RWPE2 (cell line): ENCODE data around the gene PCA3.

Experiments
- ATAC-seq: fragments of 200-7000 bp; cut with Tn5 transposase; 3 replicates; pipeline ENCODE4 v1.9.1; 2021; ENCODE audit warnings: low read depth
- DNase-seq: peaks from one replicate; pipeline ENCODE4 v3.0.0-alpha.2; 2020; ENCODE audit warnings: low spot score
- H3K27ac ChIP-seq: fragments of 450-650 bp; 2 replicates; pipeline ENCODE4 v1.5.1; 2017; ENCODE audit warnings: mild to moderate bottlenecking; ENCODE audit not compliant: poor library complexity, severe bottlenecking
- H3K27me3 ChIP-seq: fragments of 250-450 bp; sonication (Bioruptor Pico); 2 replicates; pipeline ENCODE4 v1.5.1; 2021; ENCODE audit warnings: mild to moderate bottlenecking, moderate library complexity; ENCODE audit not compliant: insufficient read depth, poor library complexity, severe bottlenecking
- H3K36me3 ChIP-seq: fragments of 250-450 bp; sonication (Bioruptor Pico); 2 replicates; pipeline ENCODE4 v1.5.1; 2020; ENCODE audit warnings: low read depth, mild to moderate bottlenecking, moderate library complexity
- H3K4me1 ChIP-seq: fragments of 250-450 bp; sonication (Bioruptor Pico); 2 replicates; pipeline ENCODE4 v1.5.1; 2021; ENCODE audit warnings: mild to moderate bottlenecking, moderate library complexity; ENCODE audit not compliant: insufficient read depth, poor library complexity, severe bottlenecking
- H3K4me3 ChIP-seq: fragments of 250-450 bp; sonication (Bioruptor Pico); 2 replicates; pipeline ENCODE4 v1.5.1; 2021; ENCODE audit warnings: mild to moderate bottlenecking, moderate library complexity; ENCODE audit not compliant: severe bottlenecking
- H3K9me3 ChIP-seq: fragments of 250-450 bp; sonication (Bioruptor Pico); 2 replicates; pipeline ENCODE4 v1.5.1; 2021; ENCODE audit warnings: mild to moderate bottlenecking, moderate library complexity; ENCODE audit not compliant: severe bottlenecking
- CTCF ChIP-seq: fragments of 450-650 bp; IDR thresholded peaks from one replicate; pipeline ENCODE4 v1.5.1; 2017; ENCODE audit warnings: mild to moderate bottlenecking, moderate library complexity; ENCODE audit not compliant: poor library complexity, severe bottlenecking

The PCA3 gene

GRCh38 chr9:76799473-76799872 is 35.2 kb downstream of the PCA3 start:
- TF ChIP-seq CTCF = no peak
- Histone ChIP-seq H3K36me3 (no peaks in the 10 kb centered on the region), H3K4me3 (no peak overlapping the region), H3K4me1 (no peaks in the 10 kb centered on the region), H3K27ac (no peak overlapping the region), H3K9me3 (no peaks in the 10 kb centered on the region), H3K27me3 (peaks cover 33% of the 10 kb centered on the region)
- ATAC-seq = no peak
- DNase-seq = no peak

GRCh38 chr9:76800901-76801300 is 36.7 kb downstream of the PCA3 start:
- DNase-seq (no peak), ATAC-seq (no peak)
- Histone ChIP-seq H3K27ac (no peak overlapping the region), H3K4me3 (no peak overlapping the region), H3K9me3 (no peaks in the 10 kb centered on the region), H3K27me3 (peaks cover 32% of the 10 kb centered on the region), H3K4me1 (no peaks in the 10 kb centered on the region), H3K36me3 (no peaks in the 10 kb centered on the region)
- TF ChIP-seq CTCF = no peak

GRCh38 chr9:76803083-76803482 is 38.8 kb downstream of the PCA3 start:
- TF ChIP-seq CTCF = no peak
- H3K9me3 ChIP-seq = no peaks in the 10 kb centered on the region
- ATAC-seq (no peak), DNase-seq (no peak)
- H3K27ac ChIP-seq = no peak overlapping the region
- peaks cover 24% of the 10 kb centered on the region for H3K27me3 ChIP-seq
- H3K36me3 ChIP-seq = no peaks in the 10 kb centered on the region
- no peaks in the 10 kb centered on the region for H3K4me1 ChIP-seq
- no peak overlapping the region for H3K4me3 ChIP-seq

- no peak overlapping the region for H3K27ac ChIP-seq
- peaks cover 24% of the 10 kb centered on the region for H3K27me3 ChIP-seq
- no peaks in the 10 kb centered on the region for H3K36me3 ChIP-seq
- no peak for TF ChIP-seq CTCF
- no peak for ATAC-seq
- DNase-seq = no peak
- no peaks in the 10 kb centered on the region for H3K9me3 ChIP-seq
- no peak overlapping the region for H3K4me3 ChIP-seq
- no peaks in the 10 kb centered on the region for H3K4me1 ChIP-seq
Observed at GRCh38 chr9:76803762-76804161, 39.5 kb downstream of the PCA3 start.

- H3K4me1 ChIP-seq = no peaks in the 10 kb centered on the region
- DNase-seq = no peak
- H3K27ac ChIP-seq = no peak overlapping the region
- no peaks in the 10 kb centered on the region for H3K36me3 ChIP-seq
- no peak for TF ChIP-seq CTCF
- ATAC-seq = peak; percentile 58; the same call in 2 of the 3 replicates
- H3K9me3 ChIP-seq = no peaks in the 10 kb centered on the region
- H3K27me3 ChIP-seq = no peaks in the 10 kb centered on the region
- no peak overlapping the region for H3K4me3 ChIP-seq
Observed at GRCh38 chr9:76808636-76809035, 44.4 kb downstream of the PCA3 start.
